K562 (cell line): Measurements from ENCODE around the gene ARHGAP42. TPM values are rescaled to one million over a fixed set of nuclear protein-coding genes. Genes with fewer than 3 reads are reported as not detected.

Source experiments
- DIDO1 ChIP-seq: fragments of 450-650 bp; IDR thresholded peaks from 2 replicates; pipeline ENCODE4 v1.6.1; 2016; ENCODE audit warnings: low read depth, missing biosample characterization, missing genetic modification characterization
- DMBX1 ChIP-seq: fragments of 250-450 bp; sonication (Bioruptor Pico); IDR thresholded peaks from 2 replicates; pipeline ENCODE4 v1.8.0; 2022; ENCODE audit warnings: inconsistent platforms, mild to moderate bottlenecking, moderate library complexity, borderline replicate concordance
- ESRRA ChIP-seq: fragments of 450-650 bp; IDR thresholded peaks from 2 replicates; pipeline ENCODE4 v1.6.1; 2014; ENCODE audit warnings: low read depth, mild to moderate bottlenecking, moderate library complexity, borderline replicate concordance
- GMEB1 ChIP-seq: fragments of 250-450 bp; sonication (Bioruptor Pico); IDR thresholded peaks from 2 replicates; pipeline ENCODE4 v1.4.0; 2020; ENCODE audit warnings: mild to moderate bottlenecking
- GTF2A2 ChIP-seq: IDR thresholded peaks from 2 replicates; pipeline ENCODE4 v1.6.1; 2016; ENCODE audit warnings: mild to moderate bottlenecking, missing genetic modification characterization, missing compliant biosample characterization
- HNRNPL ChIP-seq: fragments of 200-400 bp; formaldehyde crosslinking; IDR thresholded peaks from 2 replicates; pipeline ENCODE4 v1.6.1; 2017; ENCODE audit warnings: low read depth, mild to moderate bottlenecking, low read length
- JUND ChIP-seq, 2 experiments: IDR thresholded peaks; 2 replicates in 1 of 2; 3 replicates in 1 of 2; pipeline ENCODE4 v1.6.1; 2011; ENCODE audit warnings: borderline replicate concordance in 2 of 2, low read depth in 2 of 2, low read length in 2 of 2, improper control_type of control experiment in 1 of 2, missing biosample characterization in 1 of 2, missing genetic modification characterization in 1 of 2, missing genetic modification reagents in 1 of 2
- KLF6 ChIP-seq: fragments of 250-450 bp; sonication (Bioruptor Pico); IDR thresholded peaks from 2 replicates; pipeline ENCODE4 v1.4.0; 2020; ENCODE audit warnings: mild to moderate bottlenecking, moderate library complexity, borderline replicate concordance
- MECOM ChIP-seq: fragments of 250-450 bp; sonication (Bioruptor Pico); IDR thresholded peaks from 2 replicates; pipeline ENCODE4 v1.8.0; 2022; ENCODE audit warnings: inconsistent platforms
- NFE2L1 ChIP-seq: fragments of 450-650 bp; IDR thresholded peaks from 2 replicates; pipeline ENCODE4 v1.6.1; 2016; ENCODE audit warnings: missing genetic modification characterization, low read depth, mild to moderate bottlenecking, missing compliant biosample characterization, moderate library complexity, borderline replicate concordance
- PML ChIP-seq: IDR thresholded peaks from 2 replicates; pipeline ENCODE4 v1.6.1; 2012; ENCODE audit warnings: low read length, inconsistent platforms
- SMAD4 ChIP-seq: fragments of 250-450 bp; sonication (Bioruptor Pico); conservative IDR thresholded peaks from 2 replicates; pipeline ENCODE4 v1.8.0; 2021; ENCODE audit warnings: inconsistent platforms, mild to moderate bottlenecking, moderate library complexity
- SRF ChIP-seq, 2 experiments: fragments of 250-450, 450-650 bp in 1 of 2; sonication (Bioruptor Pico) in 1 of 2; sonication (generic) in 1 of 2; formaldehyde crosslinking; IDR thresholded peaks; 2 replicates each; pipeline versions ENCODE4 v1.5.0 to v1.5.1; 2020 to 2022; ENCODE audit warnings: mild to moderate bottlenecking in 1 of 2, missing genetic modification reagents in 1 of 2
- TEAD2 ChIP-seq: fragments of 450-650 bp; IDR thresholded peaks from 2 replicates; pipeline ENCODE4 v1.6.1; 2016; ENCODE audit warnings: missing genetic modification characterization, control low read depth, missing compliant biosample characterization
- TSHZ1 ChIP-seq: fragments of 250-450 bp; sonication (Bioruptor Pico); IDR thresholded peaks from 2 replicates; pipeline ENCODE4 v1.4.0; 2020; ENCODE audit warnings: mild to moderate bottlenecking, moderate library complexity
- ZBTB12 ChIP-seq: fragments of 250-450 bp; sonication (Bioruptor Pico); IDR thresholded peaks from 2 replicates; pipeline ENCODE4 v1.4.0; 2020
- ZKSCAN8 ChIP-seq: fragments of 200-800 bp; sonication (Bioruptor generic); IDR thresholded peaks from 2 replicates; pipeline ENCODE4 v1.6.1; 2016; ENCODE audit warnings: missing genetic modification characterization, missing compliant biosample characterization
- ZNF134 ChIP-seq: fragments of 250-450 bp; sonication (Bioruptor Pico); conservative IDR thresholded peaks from 2 replicates; pipeline ENCODE4 v1.4.0; 2020
- ZNF175 ChIP-seq: fragments of 200-800 bp; sonication (Bioruptor generic); IDR thresholded peaks from 2 replicates; pipeline ENCODE4 v1.6.1; 2016; ENCODE audit warnings: low read depth, mild to moderate bottlenecking, missing genetic modification characterization, missing compliant biosample characterization
- ZNF780A ChIP-seq: fragments of 250-450 bp; sonication (Bioruptor Pico); IDR thresholded peaks from 2 replicates; pipeline ENCODE4 v1.5.0; 2021; ENCODE audit warnings: mild to moderate bottlenecking
- polyA plus RNA-seq, 8 experiments: library from polyadenylated mRNA; depleted of rRNA in 4 of 8; stranded (reverse) in 5 of 8; unstranded in 3 of 8; fragments of >200 nt; fragmentation: Nextera tagmentation in 2 of 8; fragmentation: Illumina TruSeq in 1 of 8; extraction: Ambion mirVana in 2 of 8; extraction: Trizol in 1 of 8; gene quantifications; 2 replicates each; pipeline versions ENCODE4 v1.2.1 to v1.2.3, GENCODE V29; 2011 to 2014; ENCODE audit warnings: inconsistent platforms in 1 of 8, missing spikeins in 1 of 8
- total RNA-seq, 7 experiments: library from RNA; depleted of rRNA in 6 of 7; stranded (reverse); fragments of >200 nt in 6 of 7; fragmentation: Illumina TruSeq in 2 of 7; extraction: Trizol in 2 of 7; gene quantifications; 2 replicates each; pipeline versions ENCODE4 v1.2.1 to v1.2.3, GENCODE V29; 2011 to 2021; ENCODE audit warnings: low replicate concordance in 1 of 7

Gene ARHGAP42
- total and polyA plus RNA-seq, 9 of the 15 experiments (the other 6 are each of a cell fraction or from before 2014, with no cell fraction given) = 0.95 to 6.1 (median 2.4) TPM

- TF ChIP-seq TSHZ1 (CRISPR knock-in tag) (peak; percentile 85), GTF2A2 (tag) (peak; percentile 94), DMBX1 (peak; percentile 100), TEAD2 (peak; percentile 89), ZBTB12 (CRISPR knock-in tag) (peak; percentile 75), SRF (CRISPR knock-in tag; IDR thresholded peaks at IDR 0.05) (peak; percentile 67 to 98), PML (no peak), ZNF780A (CRISPR knock-in tag) (no peak), ZNF175 (CRISPR knock-in tag) (peak; percentile 99), ZKSCAN8 (CRISPR knock-in tag) (peak; percentile 80; the same call in 1 of the 2 replicates), HNRNPL (no peak), MECOM (CRISPR knock-in tag) (peak; percentile 97), SMAD4 (CRISPR knock-in tag) (peak; percentile 99), NFE2L1 (peak; percentile 76), GMEB1 (CRISPR knock-in tag) (0 out of 2 replicates have a peak, but pooled peaks have one; percentile 37), JUND (IDR thresholded peaks at IDR 0.05; ENCODE audit: borderline replicate concordance, low read depth, low read length) (no peak), JUND (tag; IDR thresholded peaks at IDR 0.05; ENCODE audit: borderline replicate concordance, low read depth, low read length) (peak; percentile 59; the same call in 2 of the 3 replicates), ZNF134 (0 out of 2 replicates have a peak, but pooled peaks have one; percentile 49), DIDO1 (tag) (peak; percentile 93), KLF6 (CRISPR knock-in tag) (peak; percentile 84; the same call in 1 of the 2 replicates), ESRRA (peak; percentile 83)
Measured at GRCh38 chr11:101014600-101015285, 327.7 kb downstream of the ARHGAP42 start (continued).
